ENCODE results near the gene PSENEN.
"Not testable (repeated sequence)": the region's sequence is repeated elsewhere in the genome, so short reads cannot be mapped to it uniquely, and the experiment has no call there.

The PSENEN gene

GRCh38 chr19:35718345-35719041 lies 27.0 kb upstream of the PSENEN start:
- DNase-seq (ENCODE audit: low spot score): peak; percentile 56

- DNase-seq (ENCODE audit: low spot score): no peak
Observed at GRCh38 chr19:35719402-35720162, 25.9 kb upstream of the PSENEN start.

GRCh38 chr19:35720163-35720524 lies 25.3 kb upstream of the PSENEN start:
- no peak for DNase-seq (ENCODE audit: low spot score)

GRCh38 chr19:35720648-35721047 lies 24.8 kb upstream of the PSENEN start:
- no peak for DNase-seq (ENCODE audit: low spot score)

GRCh38 chr19:35721374-35721773 lies 24.1 kb upstream of the PSENEN start:
- no peak for DNase-seq (ENCODE audit: low spot score)

- DNase-seq (ENCODE audit: low spot score): no peak
Observed at GRCh38 chr19:35722461-35722860, 23.0 kb upstream of the PSENEN start.

- DNase-seq (ENCODE audit: low spot score): no peak
Observed at GRCh38 chr19:35722897-35723296, 22.6 kb upstream of the PSENEN start.

- DNase-seq (ENCODE audit: low spot score): no peak
Observed at GRCh38 chr19:35723671-35724070, 21.8 kb upstream of the PSENEN start.

GRCh38 chr19:35724132-35724531 lies 21.3 kb upstream of the PSENEN start:
- DNase-seq (ENCODE audit: low spot score): not testable (repeated sequence)

- DNase-seq (ENCODE audit: low spot score): no peak
Observed at GRCh38 chr19:35724560-35724959, 20.9 kb upstream of the PSENEN start.

- DNase-seq (ENCODE audit: low spot score): no peak
Observed at GRCh38 chr19:35725216-35725861, 20.1 kb upstream of the PSENEN start.

- DNase-seq (ENCODE audit: low spot score): no peak
Observed at GRCh38 chr19:35727053-35727955, 18.1 kb upstream of the PSENEN start.

- no peak for DNase-seq (ENCODE audit: low spot score)
Observed at GRCh38 chr19:35727956-35728706, 17.3 kb upstream of the PSENEN start.

GRCh38 chr19:35729021-35729420 lies 16.4 kb upstream of the PSENEN start:
- DNase-seq (ENCODE audit: low spot score): no peak

- no peak for DNase-seq (ENCODE audit: low spot score)
Observed at GRCh38 chr19:35729763-35730162, 15.7 kb upstream of the PSENEN start.

GRCh38 chr19:35730326-35730725 lies 15.1 kb upstream of the PSENEN start:
- DNase-seq (ENCODE audit: low spot score): no peak

GRCh38 chr19:35731353-35731752 lies 14.1 kb upstream of the PSENEN start:
- DNase-seq (ENCODE audit: low spot score): no peak

GRCh38 chr19:35731779-35732405 lies 13.6 kb upstream of the PSENEN start:
- DNase-seq (ENCODE audit: low spot score): no peak

GRCh38 chr19:35732540-35733179 lies 12.8 kb upstream of the PSENEN start:
- DNase-seq (ENCODE audit: low spot score): no peak

Data from AG08396 (cell line).